Upper lobe of left lung (tissue), 6 donors: ENCODE results near the gene COX10. TPM values are rescaled to one million over a fixed set of nuclear protein-coding genes. Genes with fewer than 3 reads are reported as not detected.

Experiments
- ATAC-seq, 2 donors: fragments of 200-7000 bp; cut with Tn5 transposase; one replicate each; pipeline ENCODE4 v1.9.1; 2022; ENCODE audit warnings: mild to moderate bottlenecking in 2 of 2, moderate library complexity in 2 of 2; ENCODE audit not compliant: low FRiP score in 2 of 2
- DNase-seq, 2 donors: peaks; one replicate each; pipeline ENCODE4 v3.0.0-alpha.2; 2019 to 2020
- H3K27ac ChIP-seq, 4 donors: fragments of 200-600 bp; sonication (generic); one replicate each; pipeline ENCODE4 v1.5.1; 2016 to 2019
- H3K27me3 ChIP-seq, 4 donors: fragments of 200-600 bp; sonication (generic); one replicate each; pipeline ENCODE4 v1.5.1; 2017 to 2019
- H3K36me3 ChIP-seq, 4 donors: fragments of 200-600 bp; sonication (generic); one replicate each; pipeline ENCODE4 v1.5.1; 2016 to 2019
- H3K4me1 ChIP-seq, 4 donors: fragments of 200-600 bp; sonication (generic); one replicate each; pipeline ENCODE4 v1.5.1; 2018 to 2019
- H3K4me3 ChIP-seq, 4 donors: fragments of 200-600 bp; sonication (generic); one replicate each; pipeline ENCODE4 v1.5.1; 2017 to 2019; ENCODE audit warnings: mild to moderate bottlenecking in 2 of 4, moderate library complexity in 1 of 4
- H3K9me3 ChIP-seq, 4 donors: fragments of 200-600 bp; sonication (generic); one replicate each; pipeline ENCODE4 v1.5.1; 2018 to 2019
- EP300 ChIP-seq, 4 donors: sonication (generic); formaldehyde crosslinking; IDR thresholded peaks; one replicate each; pipeline ENCODE4 v1.5.1; 2017; ENCODE audit warnings: antibody characterized with exemption in 4 of 4, control low read depth in 2 of 4
- POLR2A ChIP-seq, 4 donors: fragments of 450-650 bp; IDR thresholded peaks; one replicate each; pipeline ENCODE4 v1.5.1; 2016 to 2017; ENCODE audit warnings: antibody characterized with exemption in 4 of 4, mild to moderate bottlenecking in 2 of 4
- POLR2AphosphoS5 ChIP-seq, 2 donors: sonication (generic); formaldehyde crosslinking; IDR thresholded peaks; one replicate each; pipeline ENCODE4 v1.5.1; 2017; ENCODE audit warnings: antibody characterized with exemption in 2 of 2
- WGBS, 2 donors: methylation state at CpG; one replicate each; pipeline ENCODE4 v1.1.5; 2017 to 2018; 5-methylcytosine and 5-hydroxymethylcytosine counted together
- total RNA-seq, 6 donors: library from RNA; depleted of rRNA in 4 of 6; stranded (reverse); fragments of >200 nt in 4 of 6; gene quantifications; one replicate each; pipeline versions ENCODE4 v1.1.0 to v1.2.1, GENCODE V29; 2016 to 2021
- TF ChIP-seq, protein P1 (sequence below), 6 experiments: fragments of 450-650 bp in 4 of 6; fragments of 200-600 bp in 2 of 6; sonication (generic) in 2 of 6; IDR thresholded peaks; one replicate each; pipeline ENCODE4 v1.5.1; 2016 to 2019; ENCODE audit warnings: antibody characterized with exemption in 6 of 6
- donor health status: DM: no; HTN: no; CAD: no; lungs with moderate emphysema.
- donor health status: DM: no; HTN: yes; CAD: no; lungs with severe emphysema.

Gene COX10
- total RNA-seq, 6 donors from 2014 or later: 6.0 to 26.7 (median 16.3) TPM

DNA sequence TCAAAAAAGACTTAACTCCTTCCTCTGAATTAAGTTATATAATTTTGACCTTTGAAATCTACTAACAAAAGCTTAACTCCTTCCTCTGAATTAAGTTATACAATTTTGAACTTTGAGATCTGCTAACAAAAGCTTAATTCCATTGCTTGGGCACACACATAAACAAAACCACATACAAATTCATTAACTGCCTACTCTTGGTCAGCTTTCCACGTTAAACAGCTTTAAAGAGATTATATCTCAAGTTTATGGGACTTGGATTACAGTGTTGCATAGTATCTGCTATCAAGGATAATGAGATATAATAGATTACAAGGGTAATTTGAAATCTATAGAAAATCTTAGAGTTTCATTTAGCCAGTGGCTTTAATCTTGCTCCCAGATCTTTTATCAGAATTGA is 23.5 kb downstream of the COX10 start:
- TF ChIP-seq EP300 (IDR thresholded peaks at IDR 0.05) (no peak), POLR2A (IDR thresholded peaks at IDR 0.05) (no peak), POLR2AphosphoS5 (IDR thresholded peaks at IDR 0.05) (no peak)
- TF ChIP-seq, protein P1, sequence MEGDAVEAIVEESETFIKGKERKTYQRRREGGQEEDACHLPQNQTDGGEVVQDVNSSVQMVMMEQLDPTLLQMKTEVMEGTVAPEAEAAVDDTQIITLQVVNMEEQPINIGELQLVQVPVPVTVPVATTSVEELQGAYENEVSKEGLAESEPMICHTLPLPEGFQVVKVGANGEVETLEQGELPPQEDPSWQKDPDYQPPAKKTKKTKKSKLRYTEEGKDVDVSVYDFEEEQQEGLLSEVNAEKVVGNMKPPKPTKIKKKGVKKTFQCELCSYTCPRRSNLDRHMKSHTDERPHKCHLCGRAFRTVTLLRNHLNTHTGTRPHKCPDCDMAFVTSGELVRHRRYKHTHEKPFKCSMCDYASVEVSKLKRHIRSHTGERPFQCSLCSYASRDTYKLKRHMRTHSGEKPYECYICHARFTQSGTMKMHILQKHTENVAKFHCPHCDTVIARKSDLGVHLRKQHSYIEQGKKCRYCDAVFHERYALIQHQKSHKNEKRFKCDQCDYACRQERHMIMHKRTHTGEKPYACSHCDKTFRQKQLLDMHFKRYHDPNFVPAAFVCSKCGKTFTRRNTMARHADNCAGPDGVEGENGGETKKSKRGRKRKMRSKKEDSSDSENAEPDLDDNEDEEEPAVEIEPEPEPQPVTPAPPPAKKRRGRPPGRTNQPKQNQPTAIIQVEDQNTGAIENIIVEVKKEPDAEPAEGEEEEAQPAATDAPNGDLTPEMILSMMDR (IDR thresholded peaks at IDR 0.05): no peak
- no peak for ATAC-seq
- H3K27me3 ChIP-seq: no peaks in the 10 kb centered on the region
- no peak overlapping the region for H3K4me3 ChIP-seq
- H3K27ac ChIP-seq: no peak overlapping the region
- DNase-seq: no peak
- no peaks in the 10 kb centered on the region for H3K9me3 ChIP-seq
- peaks cover 0 to 14% (median 9%) of the 10 kb centered on the region in 4 donors for H3K4me1 ChIP-seq
- H3K36me3 ChIP-seq: no peaks in the 10 kb centered on the region
- 79 to 86% methylated on average over 1 of the region's 1 CpG for WGBS, 2 donors

DNA sequence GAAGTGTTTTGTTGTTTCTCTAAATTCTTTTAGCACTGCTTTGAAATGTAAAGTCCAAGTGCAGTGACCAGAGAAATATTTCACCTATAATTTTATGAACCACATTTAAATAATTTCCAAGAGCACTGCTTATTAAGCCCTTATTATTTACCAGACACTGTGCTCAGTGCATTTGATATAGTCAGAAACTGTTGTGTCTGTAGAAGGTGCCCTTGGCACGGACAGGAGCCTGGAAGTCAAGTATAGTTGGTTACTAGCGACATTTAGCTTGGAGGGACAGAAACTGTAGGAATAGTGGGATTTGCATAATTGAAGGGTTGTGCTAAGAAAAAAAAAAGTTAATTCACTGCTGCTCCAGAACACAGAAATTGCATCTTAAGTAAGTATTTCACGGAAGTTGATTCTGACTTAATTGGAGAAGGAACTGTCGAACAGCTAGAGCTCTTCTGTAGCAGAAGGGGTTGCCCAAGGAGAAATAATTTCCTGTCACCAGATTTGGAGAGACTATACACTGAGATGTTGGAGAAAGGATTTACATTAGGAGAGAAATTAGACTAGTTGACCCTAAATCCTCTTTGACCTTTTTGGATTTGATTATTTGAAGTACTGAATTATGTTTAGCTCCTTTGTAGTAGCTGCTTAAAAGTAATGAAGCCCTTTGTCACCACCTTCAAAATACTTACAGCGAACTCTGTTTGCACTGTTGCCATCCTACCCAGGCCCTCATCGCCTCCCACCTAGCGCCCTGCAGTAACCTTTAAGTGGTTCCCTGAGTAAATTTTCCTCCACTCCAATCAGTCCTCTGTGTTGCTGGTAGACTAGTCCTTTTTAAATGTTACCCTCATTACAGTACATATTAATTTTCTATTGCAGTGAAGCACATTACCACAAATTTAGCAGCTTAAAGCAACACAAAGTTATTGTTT is 25.6 kb downstream of the COX10 start:
- DNase-seq (peak in 1 of 2 donors; percentile 47), ATAC-seq (peak; percentile 40 to 80)
- no peaks in the 10 kb centered on the region for H3K27me3 ChIP-seq
- 74 to 78% methylated on average over 7 of the region's 7 CpGs for whole genome bisulfite sequencing, 2 donors
- H3K27ac ChIP-seq: peak overlapping the region in 1 of 4 donors; percentile 27
- H3K9me3 ChIP-seq: no peaks in the 10 kb centered on the region
- H3K36me3 ChIP-seq: no peaks in the 10 kb centered on the region
- TF ChIP-seq, protein P1 (IDR thresholded peaks at IDR 0.05): no peak
- TF ChIP-seq POLR2AphosphoS5 (IDR thresholded peaks at IDR 0.05) (no peak), EP300 (IDR thresholded peaks at IDR 0.05) (no peak), POLR2A (IDR thresholded peaks at IDR 0.05) (no peak)
- no peak overlapping the region for H3K4me3 ChIP-seq
- peaks cover 0 to 17% (median 12%) of the 10 kb centered on the region in 4 donors for H3K4me1 ChIP-seq

DNA sequence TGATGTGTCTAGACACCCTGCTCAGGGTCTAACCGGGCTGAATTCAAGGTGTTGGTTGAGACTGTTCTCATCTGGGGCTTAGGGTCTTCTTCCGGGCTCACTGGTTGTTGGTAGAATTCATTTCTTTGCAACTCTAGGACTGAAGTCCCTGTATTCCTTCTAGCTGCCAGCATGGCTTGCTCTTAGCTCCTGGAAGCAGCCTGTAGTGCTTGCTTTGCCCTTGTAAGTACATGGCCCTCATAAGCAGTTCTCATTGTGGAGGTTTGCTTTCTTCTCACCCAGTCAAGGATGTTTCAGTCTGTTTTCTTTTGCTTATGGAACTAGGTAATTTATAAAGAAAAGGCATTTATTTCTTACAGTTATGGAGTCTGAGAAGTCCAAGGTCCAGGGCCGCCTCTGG is 26.3 kb downstream of the COX10 start:
- Histone ChIP-seq H3K27ac (peak overlapping the region in 1 of 4 donors; percentile 27), H3K36me3 (no peaks in the 10 kb centered on the region), H3K27me3 (no peaks in the 10 kb centered on the region), H3K4me1 (peaks cover 0 to 17% (median 12%) of the 10 kb centered on the region in 4 donors), H3K9me3 (no peaks in the 10 kb centered on the region), H3K4me3 (no peak overlapping the region)
- ATAC-seq: peak; percentile 38 to 78
- WGBS, 2 donors: 64 to 73% methylated on average over 3 of the region's 3 CpGs
- TF ChIP-seq POLR2A (IDR thresholded peaks at IDR 0.05): no peak
- TF ChIP-seq, protein P1 (IDR thresholded peaks at IDR 0.05): no peak
- TF ChIP-seq POLR2AphosphoS5 (IDR thresholded peaks at IDR 0.05): no peak
- TF ChIP-seq EP300 (IDR thresholded peaks at IDR 0.05): no peak
- DNase-seq: peak in 1 of 2 donors; percentile 63

DNA sequence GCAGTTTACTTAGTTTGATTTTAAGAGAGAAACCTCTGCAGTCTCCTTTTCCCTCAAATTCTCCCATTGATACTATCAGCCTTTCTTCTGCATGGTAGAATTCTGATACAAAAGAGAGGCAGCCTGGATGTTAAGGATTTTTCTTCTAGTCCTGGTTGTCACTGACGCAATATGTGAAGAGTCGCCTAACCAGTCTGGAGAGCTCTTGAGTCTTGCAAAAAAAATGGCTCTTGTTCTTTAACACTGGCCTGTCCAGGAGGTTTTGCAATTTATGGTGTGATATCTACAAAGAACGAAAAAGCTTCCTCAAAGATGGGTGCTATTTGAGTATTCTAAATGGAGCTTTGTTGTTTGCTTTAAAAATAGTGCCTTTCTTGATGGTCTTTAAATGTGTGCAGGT is 28.9 kb downstream of the COX10 start:
- ATAC-seq (no peak), DNase-seq (peak in 1 of 2 donors; percentile 35)
- Histone ChIP-seq H3K4me3 (no peak overlapping the region), H3K4me1 (peaks cover 0 to 17% (median 10%) of the 10 kb centered on the region in 4 donors), H3K27me3 (no peaks in the 10 kb centered on the region), H3K9me3 (no peaks in the 10 kb centered on the region), H3K36me3 (peaks cover 0 to 2% (median 0%) of the 10 kb centered on the region in 4 donors), H3K27ac (no peak overlapping the region)
- WGBS, 2 donors: 50 to 70% methylated on average over 3 of the region's 3 CpGs
- TF ChIP-seq POLR2A (IDR thresholded peaks at IDR 0.05) (no peak), EP300 (IDR thresholded peaks at IDR 0.05) (peak in 1 of 4 donors; percentile 63)
- TF ChIP-seq, protein P1 (IDR thresholded peaks at IDR 0.05): no peak
